ENCODE data around the gene PERM1.

GRCh38 chr1:1027791-1028190 is 45.9 kb upstream of the PERM1 start:
- no peak for TF ChIP-seq EZH2 (IDR thresholded peaks at IDR 0.05; ENCODE audit: low read length)
- TF ChIP-seq CTCF (optimal IDR thresholded peaks at IDR 0.05 in 1 of 3, IDR thresholded peaks at IDR 0.05 in 1 of 3, conservative IDR thresholded peaks at IDR 0.05 in 1 of 3; ENCODE audit: extremely low read depth in 1 of 3, insufficient read depth in 2 of 3, low read length in 3 of 3), result no peak

All from keratinocyte (primary cell).